HG03342 (cell line): ENCODE results near the gene RAD51B.

Experiments
- ATAC-seq: cut with Tn5 transposase; IDR thresholded peaks from one replicate; pipeline ENCODE4 v1.9.1; 2021; ENCODE audit warnings: mild to moderate bottlenecking, moderate library complexity; ENCODE audit not compliant: unreplicated experiment

Gene RAD51B

DNA sequence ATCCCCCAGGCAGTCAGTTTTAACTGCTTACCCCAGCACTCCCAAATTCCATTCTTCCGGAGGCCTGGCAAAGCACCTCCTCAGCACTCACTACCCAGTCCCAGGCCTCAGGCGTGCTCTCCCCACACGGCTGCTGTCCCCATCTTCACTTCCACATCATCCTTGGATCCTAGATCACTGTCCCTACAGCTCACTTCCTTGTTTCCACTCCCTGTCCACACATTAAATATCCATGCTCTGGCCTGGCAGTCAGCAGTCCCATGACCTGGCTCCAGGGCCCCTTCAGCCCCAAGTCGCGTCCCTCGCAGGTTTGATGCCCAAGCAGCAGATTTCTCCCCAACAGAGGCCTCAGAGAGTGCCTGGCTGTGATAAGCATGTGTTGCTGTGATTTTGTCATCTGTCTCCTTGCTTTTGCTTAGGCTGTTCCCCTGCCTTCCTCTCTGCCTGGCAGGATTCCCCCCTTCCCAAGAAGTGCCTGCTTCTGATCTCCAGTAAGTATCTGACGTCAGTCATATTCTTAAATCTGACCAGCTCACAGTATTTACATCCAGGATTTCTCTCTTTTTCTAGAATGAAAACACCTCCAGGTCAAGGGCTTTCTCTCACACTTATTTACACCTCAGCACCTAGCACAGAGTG, 731.6 kb downstream of the RAD51B start:
- no peak for ATAC-seq

DNA sequence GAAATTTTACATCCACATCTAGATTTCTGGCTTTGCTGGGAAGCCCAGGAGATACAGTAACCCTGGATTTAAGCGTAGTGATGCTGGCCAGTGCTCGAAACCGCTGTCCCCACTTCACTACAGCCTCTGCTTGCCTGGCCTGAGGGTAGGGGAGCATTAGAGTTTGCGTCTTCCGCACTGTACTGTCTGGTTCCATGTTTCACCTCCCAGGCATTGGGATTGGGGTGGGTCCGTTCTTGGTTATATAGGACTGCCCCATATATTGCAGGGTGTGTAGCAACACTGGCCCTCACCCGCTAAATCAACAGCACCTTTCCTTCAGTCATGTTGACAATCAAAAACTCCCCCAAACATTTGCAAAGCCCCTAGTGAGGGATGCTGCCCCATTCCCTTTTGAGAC, 732.5 kb downstream of the RAD51B start:
- ATAC-seq = no peak

GRCh38 chr14:68552602-68553001, 733.0 kb downstream of the RAD51B start:
- ATAC-seq = no peak

GRCh38 chr14:68553311-68553710, 733.7 kb downstream of the RAD51B start:
- no peak for ATAC-seq

DNA sequence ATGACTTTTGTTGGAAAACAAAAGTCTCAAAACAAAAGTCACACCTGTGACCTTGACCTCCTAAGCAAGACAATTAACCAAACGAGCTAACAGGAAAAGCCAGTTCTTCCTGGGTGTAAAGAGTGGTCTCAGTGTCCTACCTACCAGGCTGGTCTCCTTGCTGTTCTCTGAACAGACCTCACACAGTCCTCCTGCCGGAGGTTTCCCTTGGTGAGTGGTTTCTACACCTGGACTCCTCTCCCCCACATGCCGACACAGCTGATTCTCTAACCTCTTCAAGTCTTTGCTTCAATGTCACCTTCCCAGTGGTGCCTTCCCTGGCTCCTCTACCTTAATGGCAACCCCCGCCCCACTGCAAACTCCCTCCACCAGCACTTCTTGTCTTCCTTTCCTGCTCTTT, 734.7 kb downstream of the RAD51B start:
- ATAC-seq = no peak

DNA sequence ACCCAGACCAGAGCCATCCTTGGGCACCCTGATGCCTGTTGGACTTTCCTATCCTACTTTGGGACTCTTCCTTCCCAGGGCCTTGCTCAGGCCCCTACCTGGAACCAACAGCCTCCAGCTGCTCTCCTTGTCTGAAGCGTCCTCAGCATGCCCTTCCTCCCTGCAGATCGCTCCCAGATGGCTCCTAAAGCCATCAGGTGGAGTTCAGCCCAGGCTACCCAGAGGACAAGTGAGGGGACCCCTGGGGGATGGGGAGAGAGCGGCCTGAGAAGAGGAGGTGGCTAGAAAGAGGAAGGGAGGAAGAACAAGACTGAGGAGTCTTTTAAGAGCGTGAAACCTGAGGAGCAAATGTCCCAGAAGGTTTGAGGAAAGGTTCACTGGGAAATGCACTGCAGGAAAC, 736.7 kb downstream of the RAD51B start:
- no peak for ATAC-seq

- no peak for ATAC-seq
Observed at GRCh38 chr14:68557648-68558047, 738.1 kb downstream of the RAD51B start.

- no peak for ATAC-seq
Observed at GRCh38 chr14:68558096-68558495, 738.5 kb downstream of the RAD51B start.

- ATAC-seq = no peak
Observed at GRCh38 chr14:68559949-68560348, 740.4 kb downstream of the RAD51B start.

DNA sequence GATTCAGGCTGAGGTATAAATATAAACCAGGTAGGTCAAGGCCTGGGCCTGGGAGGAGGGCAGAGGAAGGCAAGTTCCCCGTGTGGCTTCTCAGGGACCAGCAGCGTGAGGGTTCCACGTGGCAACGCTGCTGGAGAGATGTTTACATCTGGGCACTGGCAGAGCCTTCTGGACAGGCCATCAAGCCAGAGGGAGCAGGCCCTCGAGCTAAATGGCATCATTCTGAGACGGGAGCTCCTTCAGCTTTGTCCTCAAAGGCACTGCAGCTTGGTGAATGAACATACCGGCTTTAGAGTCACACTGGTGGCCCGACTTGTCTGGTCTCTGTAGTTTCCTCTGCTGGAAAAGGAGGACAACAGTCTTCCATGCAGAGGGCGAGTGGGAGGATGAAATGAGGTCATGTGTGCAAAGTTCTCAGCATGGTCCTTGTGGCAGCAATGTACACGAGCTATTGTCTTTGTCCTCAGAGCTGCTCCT, 742.0 kb downstream of the RAD51B start:
- no peak for ATAC-seq

DNA sequence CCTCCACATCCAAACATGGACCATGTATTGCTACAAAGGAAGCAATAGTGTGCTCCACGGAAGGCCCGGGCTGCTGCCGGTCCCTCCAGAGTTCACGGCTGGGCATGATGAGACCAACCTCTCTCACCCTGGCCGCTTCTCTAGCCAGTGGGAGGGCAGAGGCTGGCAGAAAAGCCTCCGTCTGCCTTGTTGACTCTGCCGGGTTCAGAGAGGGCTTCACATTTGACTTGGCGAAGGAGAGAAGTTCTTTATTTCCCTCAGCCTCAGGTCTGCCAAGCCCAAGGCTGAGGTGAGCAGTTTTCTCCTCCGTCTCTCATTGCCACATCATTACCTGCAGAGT, 743.3 kb downstream of the RAD51B start:
- no peak for ATAC-seq

- ATAC-seq = no peak
Observed at GRCh38 chr14:68563251-68564131, 743.9 kb downstream of the RAD51B start.

GRCh38 chr14:68564191-68564825, 744.7 kb downstream of the RAD51B start:
- no peak for ATAC-seq

DNA sequence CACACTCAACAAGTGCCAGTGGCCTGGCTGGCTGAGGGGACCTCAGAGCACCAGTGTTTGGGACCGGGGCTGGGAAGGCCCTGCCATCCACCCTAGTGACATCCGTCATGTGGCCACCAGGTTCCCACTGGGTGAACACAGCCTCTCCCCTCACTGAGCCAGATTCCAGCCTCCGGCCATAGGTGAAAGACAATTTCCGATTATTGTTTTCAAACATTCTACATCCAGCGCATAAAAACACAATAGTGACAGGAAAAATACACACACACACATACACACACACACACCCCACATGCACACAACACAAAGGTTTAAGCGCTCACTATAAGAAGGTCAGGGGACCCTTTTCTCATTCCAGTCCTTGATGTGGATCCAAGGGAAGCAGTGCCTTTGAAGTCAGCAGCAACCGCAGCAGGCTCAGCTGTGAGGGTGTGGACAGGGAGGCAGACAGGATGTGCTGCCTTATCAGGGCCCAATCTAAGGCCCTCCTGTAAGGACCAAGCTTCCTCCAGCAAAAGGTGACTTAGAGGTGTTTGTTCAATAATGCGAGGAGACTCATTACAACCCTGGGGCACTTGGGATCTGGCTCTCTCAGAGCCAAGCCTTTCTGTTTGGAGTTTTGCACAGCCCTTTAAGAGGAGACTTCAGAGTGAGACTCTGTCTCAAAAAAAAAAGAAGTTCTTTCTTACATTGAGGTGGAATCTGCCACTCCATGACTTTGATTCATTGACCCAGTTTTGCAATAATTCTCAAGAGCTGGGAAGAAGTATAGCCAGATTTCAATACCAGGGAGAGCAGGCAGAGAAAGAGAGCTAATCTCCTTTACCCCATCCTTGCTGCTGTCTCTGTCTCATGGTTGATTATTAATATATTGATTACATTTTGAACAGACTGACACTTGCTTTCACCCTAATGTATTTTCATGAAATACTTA, 745.5 kb downstream of the RAD51B start:
- no peak for ATAC-seq

GRCh38 chr14:68566075-68566474, 746.5 kb downstream of the RAD51B start:
- ATAC-seq = no peak

- ATAC-seq = no peak
Observed at GRCh38 chr14:68568907-68569897, 749.6 kb downstream of the RAD51B start.

DNA sequence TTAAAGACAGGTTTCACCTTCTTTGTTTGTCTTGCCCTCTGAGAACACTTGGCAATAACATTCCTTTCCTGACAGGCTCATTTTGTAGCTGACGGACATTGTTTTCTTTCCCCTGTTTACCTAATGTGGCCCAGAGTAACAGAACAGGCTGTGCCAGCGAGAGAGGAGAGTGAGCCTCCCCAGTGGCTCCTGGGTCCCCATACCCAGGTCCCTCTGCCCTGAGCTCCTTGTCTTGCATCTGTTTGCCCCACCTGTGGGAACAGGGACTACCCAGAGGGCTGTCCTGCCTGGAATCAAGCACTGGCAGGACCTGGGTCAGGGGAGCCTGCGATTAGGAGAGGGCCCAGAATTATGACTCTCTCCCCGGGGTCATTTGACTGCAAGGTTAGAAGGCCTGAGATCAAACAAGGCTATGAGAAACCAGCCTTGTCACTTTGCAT, 750.4 kb downstream of the RAD51B start:
- ATAC-seq = no peak

- ATAC-seq = no peak
Observed at GRCh38 chr14:68571114-68571591, 751.6 kb downstream of the RAD51B start.

DNA sequence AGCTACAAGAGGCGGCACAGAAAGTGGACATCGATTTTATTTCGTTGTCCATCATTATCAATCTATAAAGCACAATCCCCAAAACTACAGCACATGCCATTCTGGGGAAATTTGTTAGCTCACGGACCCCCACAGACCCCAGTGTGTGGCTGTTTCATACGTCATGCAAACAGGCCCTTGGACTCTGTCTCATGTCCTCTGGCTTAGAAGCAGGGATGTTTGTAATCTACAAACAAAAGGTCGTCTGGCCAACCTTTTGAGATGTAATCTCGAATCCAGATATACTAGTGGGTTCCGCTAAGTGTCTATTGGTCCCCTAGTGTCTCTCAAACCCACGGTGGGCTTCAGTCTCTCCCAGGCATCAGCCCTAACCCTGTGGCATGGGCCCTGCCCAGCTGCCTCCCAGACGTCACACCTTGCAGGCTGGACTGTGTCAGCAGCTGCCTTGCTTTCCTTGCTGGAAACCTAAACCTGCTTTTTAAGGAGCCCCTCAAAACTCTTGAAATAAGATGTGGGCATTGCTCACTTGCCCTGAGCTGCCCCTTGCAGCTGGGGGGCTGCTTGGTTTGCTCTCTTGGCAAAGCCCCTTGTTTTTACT, 752.4 kb downstream of the RAD51B start:
- ATAC-seq = no peak
